ENCODE measurements around the gene HHATL.
"Not testable (repeated sequence)": the region's sequence is repeated elsewhere in the genome, so short reads cannot be mapped to it uniquely, and the experiment has no call there.

The HHATL gene

DNA sequence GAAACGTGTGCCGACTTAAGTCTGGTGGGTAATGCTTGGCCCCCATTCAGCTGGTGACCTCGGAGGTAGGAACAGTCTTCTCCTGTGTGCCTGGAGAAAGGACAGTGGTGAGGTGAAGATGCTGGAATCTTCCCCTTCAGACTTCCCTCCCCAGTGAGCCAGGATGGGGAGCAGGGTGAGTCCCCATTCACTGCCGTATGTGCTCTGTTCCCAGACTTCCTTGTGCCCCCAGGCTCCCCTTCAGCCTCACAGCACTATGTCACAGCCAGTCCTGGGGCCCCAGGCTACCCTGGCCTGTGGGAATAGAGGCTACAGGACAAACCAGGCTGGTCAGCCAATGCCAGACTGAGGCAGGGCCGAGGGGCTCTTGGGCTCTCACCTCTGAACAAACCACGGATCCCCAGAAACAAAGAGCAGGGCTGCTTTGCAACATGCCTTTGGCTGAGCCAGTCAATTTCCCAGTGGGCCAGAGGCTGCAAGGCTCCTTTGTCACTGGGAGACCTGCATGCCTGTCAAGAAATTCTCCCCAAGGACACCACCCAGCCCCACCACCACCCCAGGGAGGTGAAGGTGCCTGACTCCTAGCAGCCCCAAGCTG is 31.8 kb upstream of the HHATL start:
- in situ Hi-C loops (cut with MboI; ENCODE audit: low sequenced_read_pairs) = no loop called here

DNA sequence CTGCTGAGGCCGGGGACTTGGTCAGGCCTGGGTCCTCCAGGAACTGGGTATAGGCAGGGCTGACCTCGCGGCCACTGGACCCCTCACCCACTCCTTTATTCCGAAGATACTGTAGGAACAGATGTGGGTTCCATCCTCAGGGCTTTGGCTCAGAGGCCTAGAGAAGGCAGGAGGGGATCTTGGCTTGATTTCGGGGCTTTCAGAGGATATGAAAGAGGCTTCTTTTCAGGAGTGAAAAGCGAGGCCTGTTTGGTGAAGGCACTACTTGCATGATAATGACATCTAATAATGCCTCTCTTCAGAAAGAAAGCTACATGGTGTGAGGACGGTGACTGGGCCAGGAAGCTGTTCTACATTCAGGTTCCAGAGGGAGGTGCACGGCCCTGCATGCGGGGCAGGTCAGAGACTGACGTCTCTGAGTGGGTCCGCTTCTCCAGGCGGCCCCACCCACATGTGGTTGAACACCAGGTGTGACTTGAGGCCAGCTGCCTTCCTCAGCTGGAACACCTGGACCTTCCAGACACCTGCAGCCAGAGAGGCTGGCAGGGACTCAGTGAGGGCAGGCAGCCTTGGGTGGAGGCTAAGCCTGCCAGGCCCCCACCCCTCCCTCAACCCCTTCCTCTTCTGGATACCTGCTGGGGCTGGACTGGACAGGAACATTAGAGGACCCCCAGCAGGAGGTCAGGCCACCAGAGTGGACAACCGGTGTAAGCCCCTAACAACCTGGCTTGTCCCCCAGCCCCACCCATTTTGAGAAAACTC is 31.1 kb upstream of the HHATL start:
- in situ Hi-C loops (cut with MboI; ENCODE audit: low sequenced_read_pairs) = no loop called here

DNA sequence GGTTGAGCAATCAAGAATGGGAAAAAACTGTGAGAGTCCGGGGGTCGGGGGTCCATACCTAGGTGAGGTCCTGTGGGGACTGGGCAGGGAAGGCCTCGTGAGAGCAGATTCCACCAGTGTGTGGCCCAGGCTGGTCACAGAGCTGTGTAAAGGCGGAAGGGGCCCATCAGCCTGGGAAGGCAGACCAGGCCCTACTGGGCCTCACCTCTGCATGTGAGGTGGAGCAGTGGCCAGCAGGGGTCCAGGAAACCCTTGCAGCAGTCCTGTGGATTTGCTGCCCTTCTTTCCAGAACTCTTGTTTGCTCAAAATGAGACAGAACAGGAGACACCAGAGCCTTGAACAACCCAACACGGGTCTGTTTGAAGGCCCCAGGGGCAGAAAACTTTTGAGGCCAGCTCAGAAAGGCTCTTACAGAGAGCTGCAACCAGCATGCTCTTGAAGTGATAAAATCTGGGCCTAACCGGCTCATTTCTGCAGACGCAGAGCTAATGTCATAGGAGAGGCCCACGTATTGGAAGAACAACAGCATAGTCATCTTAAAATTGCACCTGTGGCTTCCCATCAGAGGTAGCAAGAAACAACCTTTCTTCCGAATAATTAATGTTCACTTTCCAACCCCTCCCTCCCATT is 30.3 kb upstream of the HHATL start:
- in situ Hi-C loops (cut with MboI; ENCODE audit: low sequenced_read_pairs) = no loop called here

DNA sequence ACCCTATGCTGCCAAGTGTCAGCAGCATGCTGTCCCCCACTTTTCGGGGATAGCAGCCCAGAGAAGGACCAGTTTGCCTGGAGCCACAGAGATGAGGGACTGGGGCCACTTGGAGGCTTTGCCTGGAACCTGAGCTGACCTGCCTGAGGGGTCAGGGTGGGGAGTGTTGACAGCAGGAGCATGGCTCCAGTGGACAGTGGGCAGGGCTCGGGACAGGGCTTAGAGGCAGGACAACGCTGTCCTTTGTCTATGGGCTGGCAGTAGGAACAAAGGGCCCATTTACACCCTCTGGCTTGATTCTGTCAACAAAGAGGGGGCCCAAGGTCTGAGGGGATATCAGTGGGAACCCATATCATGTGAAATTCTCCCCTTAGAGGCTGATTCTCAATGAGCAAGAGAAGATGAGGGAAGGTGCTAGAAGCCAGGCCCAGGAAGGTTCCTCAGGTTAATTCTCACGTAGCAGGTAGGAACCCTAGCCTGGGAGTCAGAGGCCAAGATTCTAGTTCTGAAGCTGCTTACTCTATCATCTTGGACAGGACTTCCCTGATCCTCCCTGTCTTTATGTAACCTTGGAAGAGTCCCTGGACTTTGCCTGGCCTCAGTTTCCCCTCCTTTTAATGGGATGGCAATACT is 29.7 kb upstream of the HHATL start:
- in situ Hi-C loops (cut with MboI; ENCODE audit: low sequenced_read_pairs) = no loop called here

DNA sequence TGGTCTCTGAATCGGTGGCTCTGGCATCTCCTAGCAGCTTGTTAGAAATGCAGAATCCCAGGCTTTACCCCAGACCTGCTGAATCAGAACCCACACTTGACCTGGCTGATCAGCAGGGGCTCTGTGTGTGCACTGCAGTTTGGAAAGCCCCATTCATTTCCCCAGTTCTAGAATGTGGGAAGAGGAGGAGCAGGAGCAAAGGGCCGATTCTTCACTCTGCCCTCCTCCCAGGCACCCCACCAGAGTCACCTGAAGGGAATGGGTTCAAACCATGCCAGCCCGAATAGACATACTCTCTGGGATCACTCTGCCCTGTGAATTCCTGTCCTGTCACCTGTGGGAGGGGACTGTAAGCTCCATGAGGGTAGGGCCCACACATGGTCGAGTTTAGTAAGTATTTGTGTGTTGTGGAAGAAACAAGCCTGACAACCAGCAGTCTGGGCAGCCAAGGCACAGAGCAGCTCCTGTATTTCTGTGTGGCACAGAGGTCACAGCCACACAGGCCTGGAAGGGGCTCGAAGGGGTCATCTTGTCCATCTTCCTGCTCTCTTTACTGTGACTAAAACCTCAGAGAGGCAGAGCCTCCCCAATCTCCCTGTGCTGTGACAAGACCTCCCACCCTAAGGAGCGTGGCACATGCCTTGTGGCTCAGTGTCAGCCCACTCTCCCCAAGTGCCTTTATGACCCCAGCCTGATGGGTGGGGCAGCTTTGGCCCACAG is 29.0 kb upstream of the HHATL start:
- in situ Hi-C loops (cut with MboI; ENCODE audit: low sequenced_read_pairs) = no loop called here

DNA sequence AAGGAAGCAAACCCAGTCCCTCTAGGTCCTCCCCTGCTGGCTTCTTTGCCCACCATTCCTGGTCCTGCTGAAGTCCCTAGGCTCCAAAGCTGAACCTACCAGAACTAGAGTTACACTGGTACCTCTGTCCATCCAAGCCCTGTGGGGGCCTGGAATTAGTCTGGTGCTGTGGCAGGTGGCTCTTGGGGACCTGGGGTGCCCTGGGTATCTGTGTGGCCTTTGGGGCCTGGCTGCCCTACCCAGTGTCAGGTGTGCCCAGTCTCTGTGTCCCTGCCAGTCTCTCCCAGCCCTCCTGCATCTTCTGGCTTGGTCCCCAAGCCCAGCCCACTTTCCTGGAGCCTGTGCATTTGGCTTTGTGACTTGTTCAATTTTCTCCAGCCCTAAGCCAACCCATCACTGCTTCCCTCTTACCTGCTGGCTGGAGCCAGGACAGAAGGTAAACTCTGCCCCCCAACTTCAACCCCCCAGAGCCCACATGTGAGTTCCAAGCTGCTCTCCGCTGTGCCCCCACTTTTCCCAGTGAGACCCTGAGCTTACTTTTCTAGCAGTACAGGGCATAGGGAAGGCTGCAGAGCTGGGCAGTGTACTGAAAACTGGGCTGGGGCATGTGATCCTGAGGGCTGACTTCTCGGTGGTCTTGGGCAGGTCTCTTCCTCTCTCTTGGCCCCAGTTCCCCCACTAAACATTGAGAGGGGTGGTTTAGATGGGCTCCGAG is 28.3 kb upstream of the HHATL start:
- in situ Hi-C loops (cut with MboI; ENCODE audit: low sequenced_read_pairs) = no loop called here

DNA sequence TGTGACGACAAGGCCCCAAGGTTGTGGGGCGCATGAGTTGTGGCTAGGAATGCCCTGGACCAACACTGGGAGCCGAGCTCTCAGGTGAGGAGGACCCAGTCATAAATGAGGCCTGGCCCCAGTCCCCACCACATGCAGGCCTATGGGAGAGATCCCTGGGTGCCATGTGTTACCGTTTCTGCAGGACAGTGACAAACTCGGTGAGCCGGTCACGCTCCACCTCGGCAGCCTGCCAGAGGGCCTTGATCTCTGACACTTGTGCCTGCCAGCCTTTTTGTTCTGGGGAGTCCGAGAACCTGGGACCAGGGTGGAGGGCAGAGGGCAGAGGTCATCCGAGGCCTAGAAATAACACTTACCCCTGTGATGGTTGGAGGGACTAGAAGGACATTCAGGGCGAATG is 27.7 kb upstream of the HHATL start:
- in situ Hi-C loops (cut with MboI; ENCODE audit: low sequenced_read_pairs) = no loop called here

DNA sequence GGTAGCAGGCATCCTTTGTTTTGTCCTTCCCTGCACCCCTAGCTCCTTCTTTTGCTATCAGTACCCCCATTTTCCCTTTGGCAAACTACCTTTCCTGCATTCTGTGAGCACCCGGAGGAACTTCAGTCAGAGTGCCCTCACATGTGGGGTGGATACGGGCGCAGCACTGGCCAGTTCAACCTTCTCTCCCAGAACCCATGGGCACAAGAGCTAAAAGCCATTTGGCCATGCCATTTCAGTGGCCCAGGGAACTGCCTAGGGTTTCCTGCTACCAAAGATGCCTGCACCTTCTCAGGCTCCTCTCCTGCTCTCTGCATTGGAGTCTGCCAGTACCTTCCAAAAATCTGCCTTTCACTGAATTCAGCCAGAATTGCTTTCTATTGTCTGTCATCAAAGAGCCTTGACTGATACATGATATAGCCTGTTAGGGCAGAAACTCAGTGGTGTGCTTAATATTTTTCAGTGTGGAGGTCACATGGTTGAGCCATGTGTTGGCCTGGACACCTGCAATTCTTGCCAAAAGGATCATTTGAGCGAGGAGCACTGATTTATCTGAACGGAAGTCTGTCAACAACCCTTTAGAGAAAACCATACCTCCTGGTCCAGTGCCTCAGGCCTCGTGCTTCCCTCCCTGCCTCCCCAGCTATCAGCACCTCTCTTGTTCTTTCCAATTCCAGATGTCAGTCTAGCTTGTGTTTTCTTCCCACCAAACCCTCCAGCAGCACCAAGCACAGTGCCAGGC is 27.0 kb upstream of the HHATL start:
- in situ Hi-C loops (cut with MboI; ENCODE audit: low sequenced_read_pairs) = no loop called here

DNA sequence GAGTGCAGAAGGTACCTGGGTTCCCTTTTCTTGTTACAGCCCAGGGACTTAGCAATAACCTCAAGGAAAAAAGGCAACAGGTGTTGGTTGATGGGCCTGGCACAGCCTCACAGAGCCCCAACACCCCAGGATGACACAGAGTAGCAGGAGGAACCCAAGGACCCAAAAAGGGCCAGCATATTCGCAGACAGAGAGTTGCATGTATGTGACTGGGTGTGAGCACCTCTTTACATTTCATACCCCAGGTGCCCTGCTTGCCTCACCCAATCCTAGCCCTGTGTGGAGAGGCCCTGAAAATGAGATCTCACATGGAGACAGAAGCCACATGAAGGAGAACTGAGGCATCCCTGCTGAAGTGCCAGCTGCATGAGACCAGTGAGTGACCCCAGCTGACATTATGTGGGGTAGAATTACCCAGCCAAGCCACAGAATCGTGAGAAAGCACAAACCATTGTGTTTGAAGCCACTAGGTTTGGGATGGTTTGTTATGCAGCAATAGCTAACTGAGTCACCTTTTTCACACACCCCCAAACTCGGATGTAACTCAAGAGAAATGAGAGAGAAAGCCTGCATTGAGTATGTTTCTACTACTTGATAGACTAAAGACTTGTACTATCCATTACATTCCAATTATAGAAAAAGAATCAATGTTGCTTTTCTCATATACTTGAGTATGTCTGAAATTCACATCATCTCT is 26.2 kb upstream of the HHATL start:
- in situ Hi-C loops (cut with MboI; ENCODE audit: low sequenced_read_pairs) = no loop called here

DNA sequence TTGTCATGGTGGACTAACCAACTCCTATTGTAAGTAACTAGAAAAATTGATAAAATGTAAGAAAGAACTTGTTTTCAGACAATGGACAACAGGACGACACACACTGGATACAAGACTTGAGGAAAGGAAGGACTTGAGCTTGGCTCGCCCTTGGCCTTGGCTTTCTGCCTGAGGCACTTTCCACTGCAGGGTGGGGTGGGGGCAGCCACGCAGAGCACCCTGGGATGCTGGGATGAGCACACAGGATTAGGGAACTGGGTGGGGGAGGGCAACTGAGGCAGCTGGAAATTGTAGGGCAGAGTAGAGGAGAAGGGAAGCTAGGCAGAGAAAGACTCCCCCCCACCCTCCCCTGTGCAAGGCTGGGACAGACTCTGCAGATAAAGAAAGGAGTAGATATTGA is 25.5 kb upstream of the HHATL start:
- in situ Hi-C loops (cut with MboI; ENCODE audit: low sequenced_read_pairs) = no loop called here

DNA sequence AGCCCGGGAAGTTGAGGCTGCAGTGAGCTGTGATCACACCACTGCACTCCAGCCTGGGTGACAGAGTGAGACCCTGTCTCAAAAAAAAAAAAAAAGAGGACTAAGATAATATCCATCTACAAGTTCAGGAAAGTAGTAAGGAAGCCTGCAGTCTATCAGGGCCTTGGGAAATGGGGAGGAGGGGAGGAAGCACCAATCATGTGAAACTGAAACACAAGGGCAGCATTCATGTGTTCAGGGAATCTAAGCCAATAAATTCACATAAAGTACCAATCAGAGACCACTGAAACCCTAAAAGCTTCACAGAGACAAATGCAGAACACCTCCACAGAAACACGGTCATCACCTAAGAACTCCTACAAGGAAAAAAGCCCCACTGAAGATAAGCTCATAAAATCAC is 22.9 kb upstream of the HHATL start:
- in situ Hi-C loops (cut with MboI; ENCODE audit: low sequenced_read_pairs) = no loop called here

DNA sequence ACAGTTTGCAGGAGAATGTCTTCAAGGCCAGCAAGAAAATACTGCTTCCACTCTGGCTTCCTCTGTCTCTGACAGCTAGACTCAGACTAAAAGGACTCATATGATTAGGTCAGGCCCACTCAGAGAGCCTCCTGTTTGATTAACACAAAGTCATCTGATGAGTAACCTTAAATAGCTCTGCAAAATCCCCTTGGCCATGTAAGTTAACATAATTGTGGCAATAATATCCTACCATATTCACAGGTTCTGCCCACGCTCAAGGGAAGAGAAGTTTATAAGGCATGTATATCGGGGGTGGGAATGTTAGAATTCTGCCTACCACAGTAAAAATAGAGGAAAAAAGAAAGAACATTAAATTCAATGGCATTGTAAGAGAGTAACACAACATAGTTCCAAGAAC is 20.6 kb upstream of the HHATL start:
- in situ Hi-C loops (cut with MboI; ENCODE audit: low sequenced_read_pairs) = no loop called here

DNA sequence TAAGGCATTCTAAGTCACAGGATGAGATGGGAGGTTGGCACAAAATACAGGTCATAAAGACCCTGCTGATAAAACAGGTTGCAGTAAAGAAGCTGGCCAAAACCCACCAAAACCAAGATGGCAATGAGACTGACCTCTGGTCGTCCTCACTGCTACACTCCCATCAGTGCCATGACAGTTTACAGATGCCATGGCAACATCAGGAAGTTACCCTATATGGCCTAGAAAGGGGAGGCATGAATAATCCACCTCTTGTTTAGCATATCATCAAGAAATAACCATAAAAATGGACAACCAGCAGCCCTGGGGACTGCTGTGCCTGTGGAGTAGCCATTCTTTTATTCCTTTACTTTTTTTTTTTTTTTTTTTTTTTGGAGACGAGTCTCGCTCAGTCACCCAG is 19.8 kb upstream of the HHATL start:
- in situ Hi-C loops (cut with MboI; ENCODE audit: low sequenced_read_pairs) = not testable (repeated sequence)

DNA sequence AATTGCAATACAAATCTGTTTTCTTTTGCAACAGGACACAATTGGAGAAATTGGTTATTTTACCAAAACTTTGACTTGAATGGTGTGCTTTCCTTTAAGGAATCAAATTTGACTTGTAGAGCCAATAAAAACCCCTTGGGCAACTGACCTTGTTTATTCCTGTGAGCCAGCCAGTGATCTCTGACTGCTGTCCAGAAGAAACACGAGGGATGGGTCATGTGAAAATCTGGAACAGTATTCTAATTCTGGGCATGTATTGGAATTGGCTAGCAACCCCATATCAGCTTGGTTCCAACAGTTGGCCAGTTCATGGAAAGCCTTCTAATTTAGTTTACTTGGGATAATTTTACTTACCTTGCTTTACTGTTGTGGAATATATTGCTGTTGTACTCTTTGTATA is 19.1 kb upstream of the HHATL start:
- in situ Hi-C loops (cut with MboI; ENCODE audit: low sequenced_read_pairs) = no loop called here

DNA sequence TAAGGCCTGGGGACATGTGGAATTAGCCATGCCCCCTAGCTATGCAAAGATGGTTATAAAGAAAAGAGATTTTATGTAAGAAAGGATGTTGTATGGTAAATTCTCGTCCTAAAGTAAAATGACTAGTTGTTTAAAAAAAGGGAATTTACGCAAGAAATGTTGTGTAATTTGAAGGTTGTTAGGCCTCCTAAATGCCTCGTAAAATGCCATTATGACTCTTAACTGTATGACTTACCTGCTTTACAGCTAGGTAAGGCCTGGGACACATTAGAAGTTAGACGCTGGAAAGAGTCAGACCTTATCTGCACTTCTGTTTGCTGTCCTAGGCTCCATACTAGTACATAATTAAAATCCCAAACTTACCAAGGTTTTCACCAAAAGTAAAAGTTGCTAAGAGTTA is 17.5 kb upstream of the HHATL start:
- in situ Hi-C loops (cut with MboI; ENCODE audit: low sequenced_read_pairs) = no loop called here

DNA sequence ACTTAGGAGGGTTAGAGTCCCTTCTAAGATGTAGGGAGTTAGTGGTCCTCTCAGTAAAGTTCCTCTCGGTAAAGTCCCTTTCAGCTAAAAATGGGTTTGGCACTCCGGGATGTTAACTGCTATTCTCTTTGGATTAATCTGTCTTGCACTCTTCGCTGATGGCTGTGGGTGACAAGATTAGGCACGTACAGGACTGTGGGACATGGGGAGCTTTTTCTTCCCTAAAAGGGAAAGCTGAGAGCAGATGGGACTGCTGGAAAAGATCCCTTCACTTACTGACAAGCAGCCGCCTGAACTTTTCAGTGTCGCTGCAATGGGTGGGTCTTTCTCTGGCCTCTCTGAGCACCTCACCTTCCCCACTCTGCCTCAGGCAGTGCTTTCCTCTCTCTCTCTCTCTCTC is 16.4 kb upstream of the HHATL start:
- in situ Hi-C loops (cut with MboI; ENCODE audit: low sequenced_read_pairs) = no loop called here

DNA sequence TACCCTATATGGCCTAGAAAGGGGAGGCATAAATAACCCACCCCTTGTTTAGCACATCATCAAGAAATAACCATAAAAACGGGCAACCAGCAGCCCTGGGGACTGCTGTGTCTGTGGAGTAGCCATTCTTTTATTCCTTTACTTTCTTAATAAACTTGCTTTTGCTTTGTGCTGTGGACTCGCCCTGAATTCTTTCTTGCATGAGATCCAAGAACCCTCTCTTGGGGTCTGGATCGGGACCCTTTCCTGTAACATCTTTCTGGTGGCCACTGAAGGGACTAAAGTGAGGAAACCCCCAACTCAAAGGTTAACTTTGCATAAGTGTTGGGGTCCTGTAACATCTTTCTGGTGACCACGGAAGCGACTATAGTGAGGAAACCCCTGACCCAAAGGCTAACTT is 15.7 kb upstream of the HHATL start:
- in situ Hi-C loops (cut with MboI; ENCODE audit: low sequenced_read_pairs) = no loop called here

DNA sequence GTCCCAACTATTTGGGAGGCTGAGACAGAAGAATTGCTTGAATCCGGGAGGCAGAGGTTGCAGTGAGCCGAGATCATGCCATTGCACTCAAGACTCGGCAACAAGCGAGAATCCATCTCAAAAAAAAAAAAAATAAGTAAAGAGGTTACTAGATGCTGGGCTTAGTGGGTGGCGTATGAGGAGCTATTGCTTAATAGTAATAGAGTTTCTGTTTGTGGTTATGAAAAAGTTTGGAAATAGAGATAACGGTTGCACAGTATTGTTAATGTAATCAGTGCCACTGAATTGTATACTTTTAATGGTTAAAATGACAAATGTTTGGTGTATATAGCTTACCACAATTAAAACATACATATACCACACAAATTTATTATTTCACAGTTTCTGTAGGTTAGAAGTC is 14.7 kb upstream of the HHATL start:
- in situ Hi-C loops (cut with MboI; ENCODE audit: low sequenced_read_pairs) = no loop called here

DNA sequence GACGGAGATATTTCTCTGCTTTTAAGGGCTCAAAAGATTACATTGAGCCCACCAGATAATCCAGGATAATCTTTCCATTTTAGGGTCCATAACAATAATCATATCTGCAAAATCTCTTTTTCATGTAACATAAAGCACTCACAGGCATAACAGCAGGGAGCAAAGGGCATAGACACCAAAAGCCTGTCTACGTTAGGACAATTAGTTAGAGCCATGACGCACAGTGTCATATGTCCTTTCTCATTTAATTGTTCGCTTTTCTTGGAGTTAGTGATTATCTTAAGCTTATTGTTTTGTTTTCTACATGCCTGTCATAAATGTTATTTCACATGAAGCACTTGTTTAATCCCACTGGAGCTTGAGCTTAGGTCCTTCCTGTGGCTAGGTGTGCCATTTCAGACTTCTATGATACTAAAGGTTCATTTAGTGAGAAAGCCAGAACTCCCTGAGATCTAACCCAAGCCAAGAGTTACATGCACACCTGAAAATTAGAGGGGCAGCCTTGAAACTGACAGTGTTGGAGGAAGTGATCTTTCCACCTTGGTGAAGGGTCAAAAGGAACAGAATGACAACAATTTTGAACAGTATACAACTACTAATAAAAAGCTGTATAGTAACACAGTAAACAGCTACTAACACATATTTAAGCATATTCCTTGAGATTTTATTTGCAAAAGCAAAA is 11.7 kb upstream of the HHATL start:
- in situ Hi-C loops (cut with MboI; ENCODE audit: low sequenced_read_pairs) = no loop called here

All from HL-60/S4 treated with phorbol 12-myristate 13-acetate at 8.2 ng/mL for 4 days and 3 days (cell line).